Anterior cingulate cortex (tissue), 58 donors: ENCODE results near the gene PDF.

Experiments
- DNase-seq, 58 donors: peaks; one replicate each; lab custom pipeline; 2025; lab: John Stamatoyannopoulos, UW

Gene PDF

GRCh38 chr16:69286941-69287713 is 43.3 kb downstream of the PDF start:
- DNase-seq: peak in 5 of 58 donors; percentile 2 to 48 (median 14)

- no peak for DNase-seq
Observed at GRCh38 chr16:69285240-69285639, 45.1 kb downstream of the PDF start.

GRCh38 chr16:69283851-69284250 is 46.5 kb downstream of the PDF start:
- no peak for DNase-seq

- no peak for DNase-seq
Observed at GRCh38 chr16:69277413-69277812, 53.0 kb downstream of the PDF start.
